MV-4-11 (cell line): Measurements from ENCODE around the gene NIT2.
"Not testable (repeated sequence)": the region's sequence is repeated elsewhere in the genome, so short reads cannot be mapped to it uniquely, and the experiment has no call there.

ENCODE experiments used
- DNase-seq: peaks from one replicate; lab custom pipeline; 2025; lab: John Stamatoyannopoulos, UW

Gene NIT2

DNA sequence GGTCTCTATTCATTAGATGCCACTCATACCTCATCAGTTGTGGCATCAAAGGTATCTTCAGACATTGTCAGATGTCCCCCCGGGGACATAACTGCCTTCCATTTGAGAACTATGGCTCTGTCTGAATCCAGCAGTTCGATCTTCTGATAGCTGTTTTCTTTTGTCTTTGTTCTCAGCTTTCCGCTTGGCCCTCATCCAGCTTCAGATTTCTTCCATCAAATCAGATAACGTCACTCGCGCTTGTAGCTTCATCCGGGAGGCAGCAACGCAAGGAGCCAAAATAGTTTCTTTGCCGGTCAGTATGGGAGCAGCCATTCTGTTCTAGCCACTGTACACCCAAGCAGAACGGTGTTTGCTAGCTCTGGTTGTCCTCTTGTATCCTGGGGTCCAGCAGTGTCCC lies 4.4 kb downstream of the NIT2 start:
- DNase-seq: no peak

DNA sequence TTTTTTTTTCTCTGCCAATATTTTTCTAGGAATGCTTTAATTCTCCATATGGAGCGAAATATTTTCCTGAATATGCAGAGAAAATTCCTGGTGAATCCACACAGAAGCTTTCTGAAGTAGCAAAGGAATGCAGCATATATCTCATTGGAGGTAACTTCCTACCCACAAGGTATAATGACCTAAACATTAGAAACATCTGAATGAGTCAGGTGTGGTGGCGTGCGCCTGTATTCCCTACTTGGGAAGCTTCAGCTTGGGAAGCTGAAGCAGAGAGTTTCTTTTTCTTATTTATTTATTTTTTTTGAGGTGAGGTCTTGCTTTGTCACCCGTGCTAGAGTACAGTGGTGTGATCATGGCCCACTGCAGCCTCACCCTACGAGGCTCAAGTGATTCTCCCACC lies 5.2 kb downstream of the NIT2 start:
- DNase-seq: no peak

DNA sequence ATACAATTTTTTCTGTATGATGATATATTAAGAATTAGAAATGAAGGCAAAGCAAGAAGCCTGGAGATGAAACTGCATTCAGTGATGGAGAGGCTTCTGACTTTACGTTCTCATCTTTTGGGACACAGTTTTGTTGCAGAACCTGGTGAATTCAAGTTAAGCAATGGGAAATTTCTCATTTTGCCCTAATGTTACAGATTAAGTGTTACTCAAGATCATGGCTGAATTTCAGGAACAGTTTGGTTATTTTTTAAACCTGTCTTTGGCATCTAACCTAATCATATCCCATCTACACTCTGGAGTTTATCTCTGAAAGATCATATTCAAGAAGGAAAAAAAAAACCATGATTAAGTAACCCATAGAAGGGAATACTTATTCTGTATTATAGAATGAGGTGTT lies 6.0 kb downstream of the NIT2 start:
- no peak for DNase-seq

DNA sequence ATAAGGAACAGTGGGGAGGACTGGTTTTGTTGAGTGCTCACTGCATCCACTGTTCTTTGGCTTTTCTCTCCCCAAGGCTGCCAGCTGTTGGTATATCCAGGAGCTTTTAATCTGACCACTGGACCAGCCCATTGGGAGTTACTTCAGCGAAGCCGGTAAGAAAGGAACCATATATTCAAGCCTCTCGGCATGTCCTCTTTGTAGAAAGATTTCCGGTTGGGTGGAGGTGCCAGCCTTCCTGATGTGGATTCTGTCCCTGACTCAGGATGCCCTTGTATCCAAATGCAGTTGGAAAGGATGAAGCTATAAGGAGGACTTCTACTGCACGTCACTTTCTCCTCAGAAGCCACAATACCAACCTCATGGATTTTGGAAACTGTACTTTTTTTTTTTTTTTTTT lies 14.2 kb downstream of the NIT2 start:
- no peak for DNase-seq

DNA sequence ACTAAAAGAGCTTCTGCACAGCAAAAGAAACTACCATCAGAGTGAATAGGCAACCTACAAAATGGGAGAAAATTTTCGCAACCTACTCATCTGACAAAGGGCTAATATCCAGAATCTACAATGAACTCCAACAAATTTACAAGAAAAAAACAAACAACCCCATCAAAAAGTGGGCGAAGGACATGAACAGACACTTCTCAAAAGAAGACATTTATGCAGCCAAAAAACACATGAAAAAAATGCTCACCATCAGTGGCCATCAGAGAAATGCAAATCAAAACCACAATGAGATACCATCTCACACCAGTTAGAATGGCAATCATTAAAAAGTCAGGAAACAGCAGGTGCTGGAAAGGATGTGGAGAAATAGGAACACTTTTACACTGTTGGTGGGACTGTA lies 17.2 kb downstream of the NIT2 start:
- not testable (repeated sequence) for DNase-seq

DNA sequence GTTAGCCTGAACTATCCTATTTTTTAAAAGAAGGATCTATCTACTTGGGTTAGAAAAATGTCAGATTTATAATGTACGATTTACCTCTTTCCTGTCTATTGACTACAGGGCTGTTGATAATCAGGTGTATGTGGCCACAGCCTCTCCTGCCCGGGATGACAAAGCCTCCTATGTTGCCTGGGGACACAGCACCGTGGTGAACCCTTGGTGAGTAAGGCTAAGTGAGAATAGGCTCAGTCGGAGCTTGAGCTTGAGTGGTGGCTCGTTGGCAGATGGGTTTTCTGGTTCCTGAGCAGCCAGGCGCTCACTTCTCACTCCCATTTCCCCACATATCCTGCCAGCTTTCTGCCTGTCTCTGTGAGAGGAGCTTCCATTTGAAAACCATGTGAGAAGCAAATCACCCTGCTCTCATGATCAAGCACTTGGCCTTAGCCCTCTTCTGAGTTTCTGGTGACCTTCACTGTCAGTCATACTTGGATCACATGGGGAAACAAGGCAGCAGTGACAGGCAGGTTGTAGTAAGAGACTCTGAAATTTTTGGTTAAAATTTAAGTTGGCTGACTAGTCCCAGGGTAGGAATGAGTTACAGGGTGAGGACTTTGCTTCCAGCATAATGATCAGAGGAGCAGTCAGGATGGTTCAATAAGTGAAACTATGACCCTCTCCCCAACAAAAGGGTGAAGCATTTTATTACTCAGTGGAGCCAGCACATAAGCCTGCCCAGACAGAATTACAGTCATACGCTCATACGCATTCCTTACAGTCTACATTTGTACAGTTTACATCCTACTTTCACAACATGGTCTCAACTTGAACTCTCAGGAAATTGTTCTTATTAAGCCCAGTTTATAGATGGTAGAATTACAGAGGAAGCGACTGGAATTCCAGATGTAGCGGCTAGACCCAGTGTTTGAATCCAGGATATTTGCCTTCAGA lies 18.0 kb downstream of the NIT2 start:
- no peak for DNase-seq

DNA sequence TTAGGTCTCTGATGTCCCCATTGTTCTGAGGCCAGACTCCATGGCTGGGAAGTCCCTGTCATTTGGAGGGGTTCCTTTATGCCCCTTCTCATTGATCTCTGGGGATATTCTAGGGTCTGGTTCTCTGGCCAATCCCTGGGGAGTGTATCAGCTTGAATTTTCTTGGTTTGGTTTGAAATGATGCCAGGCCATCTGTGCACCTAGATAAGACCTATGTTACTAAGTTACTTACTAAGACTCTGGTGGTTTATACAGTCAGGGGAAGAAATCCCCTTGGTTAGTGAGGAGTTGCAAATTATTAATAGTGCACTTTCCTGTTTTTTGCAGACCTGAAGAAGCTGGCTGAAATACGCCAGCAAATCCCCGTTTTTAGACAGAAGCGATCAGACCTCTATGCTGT lies 20.3 kb downstream of the NIT2 start:
- no peak for DNase-seq

DNA sequence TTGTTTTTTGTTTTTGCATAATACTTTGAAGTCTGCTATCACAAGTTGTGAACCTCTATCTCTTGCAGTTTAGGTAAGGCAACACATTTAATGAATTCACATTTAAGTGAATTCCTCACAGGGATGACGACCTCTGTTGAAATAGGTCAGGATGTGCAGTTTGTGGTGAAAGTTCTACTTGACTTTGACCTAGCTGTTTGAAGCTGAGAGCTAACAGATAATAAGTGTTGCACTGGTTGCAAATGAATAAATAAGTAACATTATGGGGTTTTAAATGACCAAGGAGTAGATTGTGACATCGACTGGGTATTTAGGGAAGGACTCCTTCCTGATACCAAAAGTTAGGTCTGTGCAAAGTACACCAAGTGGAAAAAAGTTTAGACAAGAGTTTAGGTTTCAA lies 23.9 kb downstream of the NIT2 start:
- DNase-seq: no peak

DNA sequence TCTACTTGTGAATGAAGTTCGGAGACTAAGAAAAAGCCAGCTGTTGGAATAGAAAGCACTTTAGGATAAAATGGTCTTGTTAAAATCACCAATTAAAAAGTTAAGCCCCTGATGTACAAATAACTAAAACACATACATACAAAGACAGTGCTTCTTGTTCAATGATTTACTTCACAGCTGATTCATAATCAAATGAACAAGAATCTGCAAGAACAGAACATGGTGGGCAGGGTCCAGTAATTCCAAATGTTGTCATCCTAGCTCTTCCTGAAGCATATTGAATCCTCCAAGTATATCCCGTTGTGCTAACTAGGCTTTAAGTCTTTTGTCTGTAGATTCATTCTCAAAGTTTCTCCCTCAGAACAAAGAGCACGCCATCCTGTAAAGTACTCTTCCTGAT lies 24.5 kb downstream of the NIT2 start:
- no peak for DNase-seq

DNA sequence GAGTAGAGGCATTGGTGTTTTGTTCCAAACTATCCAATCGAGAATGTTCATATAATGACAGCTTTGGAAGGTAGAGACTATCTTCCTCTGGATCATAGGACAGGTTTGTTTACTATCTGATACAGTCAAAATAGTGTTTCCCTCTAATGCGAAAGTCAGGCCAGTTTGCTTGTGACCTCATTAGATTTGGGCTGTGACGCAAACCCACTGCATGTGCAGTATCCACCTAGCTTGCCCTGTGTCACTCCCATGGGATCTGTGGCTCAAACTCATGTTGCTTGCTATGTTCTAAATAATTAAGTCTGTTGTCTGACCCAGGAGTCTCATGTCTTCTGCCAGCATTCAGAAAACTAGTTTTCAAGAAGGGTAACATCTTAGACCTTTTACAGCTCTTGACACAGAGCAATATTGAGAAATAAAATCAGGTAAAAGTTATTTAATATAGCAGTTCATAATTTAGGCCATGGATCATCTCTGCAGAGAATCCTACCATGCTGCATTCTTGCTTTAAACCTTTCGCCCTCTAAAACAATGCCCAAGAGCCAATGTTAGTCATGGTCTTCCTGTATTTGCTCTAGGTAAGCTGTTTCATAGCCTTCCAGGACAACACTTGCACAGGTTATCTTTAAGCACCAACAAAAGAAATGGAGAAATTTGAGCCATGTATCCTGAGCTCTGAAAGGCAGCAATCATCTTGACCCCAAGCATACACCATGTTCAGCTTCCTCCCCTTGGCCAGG lies 26.4 kb downstream of the NIT2 start:
- no peak for DNase-seq

DNA sequence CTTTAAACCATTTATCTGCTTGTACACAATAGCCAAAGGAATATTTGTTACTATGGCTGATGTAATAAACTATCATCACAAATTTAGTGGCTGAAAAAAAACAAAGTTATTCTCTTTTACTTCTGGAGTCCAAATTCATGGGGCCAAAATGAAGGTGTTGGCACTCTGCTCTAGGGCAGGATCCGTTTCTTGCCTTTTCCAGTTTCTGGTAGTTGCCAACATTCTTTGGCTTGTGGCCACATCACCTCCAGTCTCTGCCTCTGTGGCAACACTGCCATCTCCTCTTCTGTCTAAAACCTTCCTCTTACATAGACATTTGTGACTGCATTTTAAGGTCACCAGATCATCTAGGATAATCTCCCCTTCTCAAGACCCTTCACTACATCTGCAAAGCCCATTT lies 27.3 kb downstream of the NIT2 start:
- no peak for DNase-seq

DNA sequence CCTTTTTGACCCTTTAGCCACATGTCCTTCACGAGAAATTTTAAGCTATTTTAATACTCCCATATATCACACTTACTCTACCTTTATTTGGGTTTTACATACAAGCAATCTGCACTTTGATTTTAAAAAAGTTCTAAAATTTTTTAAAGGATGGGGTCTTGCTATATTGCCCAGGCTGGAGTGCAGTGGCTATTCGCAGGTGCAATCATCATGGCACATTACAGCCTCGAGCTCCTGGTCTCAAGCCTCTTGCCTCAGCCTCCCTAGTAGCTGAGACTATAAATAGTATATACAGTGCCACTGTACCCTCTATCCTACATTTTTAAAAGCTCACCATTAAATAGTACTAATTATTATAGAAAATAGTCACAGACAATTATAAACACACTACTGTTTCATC lies 29.9 kb downstream of the NIT2 start:
- no peak for DNase-seq

DNA sequence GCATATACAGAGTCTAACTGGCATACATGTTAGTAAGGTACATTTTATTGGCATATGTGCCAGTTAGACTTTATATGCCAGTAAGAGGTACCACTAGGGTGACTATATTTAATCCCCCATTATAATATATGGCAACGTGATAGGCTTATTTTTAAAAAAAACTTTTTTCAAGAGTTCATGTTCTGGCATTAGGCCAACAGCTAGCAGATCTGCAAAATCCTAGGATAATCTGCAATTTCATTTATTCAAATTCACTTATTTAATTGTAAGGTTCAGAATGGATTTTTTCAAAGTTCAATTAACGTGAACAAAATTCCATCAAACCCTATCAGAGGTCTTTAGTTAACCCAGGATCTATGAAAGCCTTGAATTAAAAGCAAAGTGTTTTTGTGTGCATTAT lies 31.9 kb downstream of the NIT2 start:
- DNase-seq: no peak

DNA sequence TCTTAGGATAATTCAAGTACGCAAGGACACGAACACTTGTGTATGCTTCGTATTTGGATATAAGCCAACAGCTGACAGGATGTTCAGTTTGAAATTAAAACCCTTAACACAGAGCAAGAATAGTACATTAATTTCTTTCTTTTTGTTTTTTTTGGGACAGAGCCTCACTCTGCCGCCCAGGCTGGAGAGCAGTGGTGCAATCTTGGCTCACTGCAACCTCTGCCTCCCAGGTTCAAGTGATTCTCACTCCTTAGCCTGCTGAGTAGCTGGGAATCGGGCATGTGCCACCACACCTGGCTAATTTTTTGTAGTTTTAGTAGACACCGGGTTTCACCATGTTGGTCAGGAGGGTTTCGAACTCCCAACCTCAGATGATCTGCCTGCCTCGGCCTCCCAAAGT lies 33.9 kb downstream of the NIT2 start:
- DNase-seq: no peak

DNA sequence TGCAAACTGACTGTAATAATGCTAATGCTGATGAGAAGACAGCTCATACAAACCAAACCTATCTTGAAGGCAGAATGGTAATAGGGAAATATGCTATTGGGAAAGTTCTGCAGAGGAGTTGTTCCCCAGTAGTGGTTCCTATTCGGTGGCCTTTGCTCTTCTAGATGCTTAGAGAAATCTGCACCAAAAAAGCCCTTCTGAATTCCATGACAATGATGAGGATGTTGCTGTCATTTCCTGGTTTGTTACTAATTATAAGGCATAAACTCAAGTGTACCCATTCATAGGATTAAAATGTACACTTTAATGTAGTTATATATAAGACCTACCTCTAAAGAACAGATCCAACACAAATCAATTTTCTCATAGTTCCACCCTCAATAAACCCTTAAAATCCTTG lies 36.2 kb downstream of the NIT2 start:
- no peak for DNase-seq

DNA sequence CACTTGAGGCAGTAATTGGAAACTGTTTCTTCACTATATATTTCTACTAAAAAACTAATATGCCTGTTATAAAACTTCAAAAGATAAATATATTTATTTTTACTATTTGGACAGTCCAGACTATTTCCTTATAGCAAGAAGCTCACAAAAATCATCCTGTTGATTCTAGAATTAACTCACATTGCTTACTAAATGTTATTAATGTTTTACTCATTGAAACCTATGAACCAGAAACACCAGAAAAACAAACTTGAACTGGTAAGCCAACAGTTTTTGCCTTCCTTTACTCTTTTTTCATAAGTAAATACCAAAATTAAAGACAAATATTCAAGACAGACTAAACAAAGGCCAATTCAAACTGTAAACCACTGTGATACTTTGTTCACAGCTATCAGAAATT lies 40.0 kb downstream of the NIT2 start:
- no peak for DNase-seq

DNA sequence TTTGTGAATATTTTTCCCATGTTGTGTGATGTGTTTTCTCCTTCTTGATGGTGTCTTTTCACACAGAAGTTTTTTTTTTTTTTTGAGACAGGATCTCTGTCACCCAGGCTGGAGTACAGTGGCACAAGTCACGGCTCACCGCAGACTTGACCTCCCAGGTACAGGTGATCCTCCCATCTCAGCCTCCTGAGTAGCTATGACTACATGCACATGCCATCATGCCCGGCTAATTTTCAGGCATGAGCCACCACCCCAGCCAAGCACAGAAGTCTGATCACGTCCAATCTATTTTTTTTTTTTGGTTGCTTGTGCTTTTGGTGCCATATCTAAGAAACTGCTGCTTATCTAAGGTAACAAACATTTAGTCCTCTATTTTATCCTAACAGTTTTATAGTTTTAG lies 41.7 kb downstream of the NIT2 start:
- no peak for DNase-seq

DNA sequence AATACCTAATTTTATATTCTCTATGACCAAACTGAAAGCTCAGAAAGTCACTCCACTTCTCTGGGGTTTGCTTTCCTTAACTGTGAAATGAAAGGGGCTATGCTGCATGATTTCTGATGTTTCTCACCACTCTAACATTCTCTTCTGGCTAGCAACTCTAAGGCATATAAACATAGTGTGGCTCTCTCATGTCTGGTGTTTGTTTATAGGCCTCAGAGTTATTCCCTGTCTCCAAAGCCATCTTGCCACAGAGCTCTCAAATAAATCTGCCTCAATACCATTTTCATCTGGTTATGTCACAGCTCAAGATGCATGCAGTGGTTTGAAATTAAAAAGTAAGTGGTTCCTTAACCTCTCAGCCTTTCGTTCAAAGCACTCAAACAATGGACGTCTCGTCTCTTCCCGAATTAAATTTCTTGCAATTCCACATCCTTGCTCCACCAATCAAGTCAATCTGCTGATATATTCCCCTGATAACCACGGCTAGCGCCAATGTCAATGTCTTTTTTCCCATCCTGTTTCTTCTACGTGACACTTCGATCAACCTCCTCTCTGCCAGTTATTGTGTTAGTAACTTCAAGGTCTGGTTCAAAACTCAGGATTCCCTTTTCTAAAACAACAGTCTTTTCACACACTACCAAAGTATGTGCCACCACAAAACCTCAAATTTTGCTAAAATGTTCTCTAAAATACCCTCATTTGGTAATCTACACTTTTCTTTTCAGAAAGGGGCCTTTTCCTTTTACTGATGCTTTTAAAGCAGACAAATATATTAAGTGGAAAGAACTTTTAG lies 50.4 kb downstream of the NIT2 start:
- DNase-seq: no peak

DNA sequence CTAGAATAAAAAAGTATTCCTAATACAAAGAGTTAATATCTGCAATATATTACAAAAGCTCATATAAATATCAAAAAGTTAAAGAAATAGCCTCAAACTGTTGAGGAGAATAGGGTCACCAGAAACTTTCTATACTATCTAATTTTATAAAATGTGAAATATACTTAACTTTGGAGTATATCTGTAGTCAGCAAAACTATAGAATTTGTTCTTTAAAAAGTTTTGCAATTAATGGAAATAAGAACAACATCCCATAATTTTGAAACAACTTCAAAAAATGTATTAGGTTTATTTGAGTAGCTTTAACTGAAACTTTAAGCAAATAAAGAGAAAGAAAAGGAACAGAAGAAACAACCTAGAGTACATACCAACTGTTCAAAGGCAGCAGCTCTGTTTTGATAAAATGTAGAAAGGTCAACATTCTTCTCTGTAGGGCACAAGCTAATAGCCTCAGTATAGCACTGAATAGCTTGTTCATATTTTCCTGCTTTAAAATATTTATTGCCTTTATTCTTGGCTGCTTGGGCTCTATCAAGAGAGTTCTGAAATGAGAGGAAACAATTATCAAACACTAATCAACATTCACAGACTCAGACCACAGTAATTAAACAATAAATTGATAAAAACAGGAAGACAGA lies 52.0 kb downstream of the NIT2 start:
- no peak for DNase-seq

DNA sequence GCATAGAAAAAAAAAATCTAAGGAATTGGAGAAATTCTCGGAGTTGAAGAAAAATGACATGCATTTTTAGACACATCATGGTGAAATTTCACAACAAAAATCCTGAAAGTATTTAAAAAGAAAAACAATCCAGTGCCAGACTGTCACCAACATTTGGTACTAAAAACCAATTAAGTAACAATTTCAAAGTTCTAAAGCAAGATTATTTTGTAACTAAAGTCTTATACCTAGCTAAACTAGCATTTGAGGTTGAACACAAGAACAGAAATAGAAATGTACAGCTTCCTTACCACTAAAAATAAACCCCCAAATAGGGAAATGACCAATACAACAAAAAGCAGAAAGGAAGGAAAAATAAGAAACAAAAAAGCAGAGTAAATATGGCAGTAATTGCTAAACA lies 54.5 kb downstream of the NIT2 start:
- peak; percentile 40 for DNase-seq

DNA sequence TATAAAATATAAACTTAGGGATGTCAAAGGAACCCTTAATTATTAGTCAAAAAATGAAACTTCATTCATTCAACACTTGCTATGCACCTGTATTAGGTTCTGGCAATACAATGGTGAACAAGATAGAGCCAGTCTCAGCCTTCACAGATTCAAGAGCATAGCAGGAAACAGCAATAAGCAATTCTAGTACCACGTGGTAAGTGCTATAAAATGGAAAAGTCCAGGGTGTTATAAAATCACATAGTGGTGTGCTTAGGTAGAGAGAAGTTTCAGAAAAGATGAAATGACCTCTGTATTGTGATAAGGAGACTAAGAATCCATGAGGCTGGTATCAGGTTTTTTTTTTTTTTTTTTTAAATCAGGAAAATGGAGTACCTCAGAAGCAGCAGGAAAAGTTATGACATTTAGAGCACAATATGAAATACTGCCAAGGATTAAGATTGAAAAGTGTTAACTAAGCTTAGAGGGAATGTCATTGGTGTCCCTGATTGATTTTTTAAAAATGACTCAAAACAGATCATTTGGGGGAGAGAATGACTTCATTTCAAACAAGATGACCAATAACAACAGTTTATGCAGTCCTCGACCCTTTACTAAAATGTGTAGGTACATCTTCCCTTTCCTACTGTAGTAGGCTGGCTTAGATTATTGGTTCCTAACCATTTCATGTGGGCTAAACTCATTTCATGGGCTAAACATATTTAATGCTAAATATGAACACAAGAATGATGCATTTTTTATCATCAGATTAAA lies 61.3 kb downstream of the NIT2 start:
- no peak for DNase-seq
